Cerebellar cortex (tissue), 1 donor: Measurements from ENCODE around the gene GSG1L.
"Not testable (repeated sequence)": the region's sequence is repeated elsewhere in the genome, so short reads cannot be mapped to it uniquely, and the experiment has no call there.

ENCODE experiments used
- DNase-seq: peaks from one replicate; pipeline ENCODE4 v3.0.0-alpha.2; 2015; ENCODE audit warnings: low spot score

The GSG1L gene

DNA sequence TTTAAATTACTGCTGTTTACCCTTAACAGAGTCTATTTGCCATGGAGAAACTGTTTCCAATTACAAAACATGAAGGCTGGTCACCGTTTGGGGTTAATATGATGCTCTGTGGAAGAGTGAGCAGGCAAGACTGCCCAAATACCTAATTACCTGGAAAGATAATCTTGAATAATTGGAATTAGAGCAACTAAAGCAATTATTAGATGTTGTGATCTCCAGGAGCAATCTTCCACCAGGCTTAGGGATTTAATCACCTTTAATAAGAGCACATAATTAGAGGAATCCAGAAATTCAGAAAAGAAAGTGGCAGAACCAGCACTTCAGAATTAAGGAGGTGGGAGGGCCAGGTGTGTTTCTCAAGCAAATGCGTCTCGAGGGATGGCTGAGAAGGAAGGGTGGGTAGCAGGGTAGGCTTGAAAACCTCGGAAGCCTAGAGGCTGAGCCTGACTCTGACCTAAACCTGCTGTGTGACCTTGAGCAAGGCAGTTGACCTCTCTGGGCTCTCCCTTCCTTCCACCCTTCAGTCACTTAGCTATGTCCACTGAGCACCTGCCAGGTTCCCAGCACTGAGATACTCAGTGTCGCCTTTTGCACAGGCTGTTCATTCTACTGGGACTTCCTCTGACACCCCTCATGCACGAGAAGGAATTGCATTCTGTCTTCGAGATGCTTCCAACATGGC lies 113.2 kb downstream of the GSG1L start:
- no peak for DNase-seq

DNA sequence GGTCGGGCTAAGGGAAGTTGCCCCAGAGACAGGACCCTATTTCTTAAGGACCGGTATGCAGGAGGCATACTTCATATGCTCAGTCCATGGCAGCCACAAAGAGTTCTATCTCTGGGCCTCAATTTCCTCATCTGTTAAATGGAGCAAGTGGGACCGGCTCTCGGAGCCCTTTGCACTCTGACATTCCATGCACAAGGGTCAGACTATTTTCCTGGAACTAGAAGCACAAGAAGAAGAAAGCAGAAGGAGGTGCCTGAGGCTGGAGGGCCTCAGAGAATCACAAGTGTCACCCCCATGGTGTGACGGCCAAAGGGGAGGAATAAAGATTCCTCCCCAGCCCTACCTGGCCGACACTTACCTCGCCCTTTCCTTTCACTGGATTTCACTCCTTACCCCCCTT lies 115.8 kb downstream of the GSG1L start:
- no peak for DNase-seq

DNA sequence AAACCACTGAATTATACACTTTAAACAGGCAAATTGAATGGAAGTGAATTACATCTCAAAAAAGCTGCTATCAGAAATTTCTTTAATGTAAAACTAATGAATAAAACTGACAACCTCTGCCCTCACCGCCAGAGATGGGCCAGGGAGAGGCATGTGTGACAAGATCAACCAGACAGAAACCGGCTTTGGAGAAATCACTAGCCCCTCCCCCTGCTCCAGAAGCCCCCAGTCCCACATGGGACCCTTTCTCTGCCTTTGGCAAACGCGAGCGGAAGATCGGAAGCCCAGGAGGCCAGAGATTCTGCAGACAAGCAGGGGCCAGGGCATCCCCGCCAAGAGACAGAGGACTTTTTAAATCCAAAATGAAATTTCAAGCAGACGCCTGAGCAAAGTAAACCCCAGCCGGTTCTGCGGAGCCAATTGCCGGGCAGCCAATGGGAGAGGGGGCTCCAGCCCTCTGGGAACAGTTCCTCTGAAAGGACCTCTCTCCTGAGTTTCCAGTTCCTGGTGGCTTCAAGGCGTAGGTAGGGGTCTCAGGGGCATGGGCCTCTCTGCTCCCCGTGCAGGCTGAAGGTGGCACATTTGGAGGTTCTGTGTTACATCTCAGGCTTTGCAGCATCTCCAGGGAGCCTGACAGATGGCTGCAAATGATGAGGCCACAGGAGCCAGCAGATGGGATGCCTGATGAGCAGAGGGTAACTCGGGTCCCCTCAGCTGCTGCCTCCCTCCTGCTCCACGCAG lies 118.1 kb downstream of the GSG1L start:
- DNase-seq: peak; percentile 28

DNA sequence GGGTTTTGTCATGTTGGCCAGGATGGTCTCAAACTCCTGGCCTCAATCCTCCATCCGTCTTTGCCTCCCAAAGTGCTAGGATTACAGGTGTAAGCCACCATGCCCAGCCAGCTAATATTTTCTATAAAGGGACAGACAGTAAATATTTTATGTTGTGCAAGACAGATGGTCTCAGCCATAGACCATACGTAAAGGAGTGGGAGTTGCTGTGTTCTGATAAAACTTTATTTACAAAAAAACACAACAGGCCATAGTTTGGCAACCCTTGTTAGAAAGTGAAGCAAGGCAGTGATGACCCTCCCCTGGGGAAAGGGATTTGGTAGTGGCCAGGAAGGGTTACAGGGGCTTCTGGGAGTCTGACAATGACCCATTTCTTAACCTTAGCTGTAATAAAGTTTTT lies 119.7 kb downstream of the GSG1L start:
- DNase-seq: no peak

DNA sequence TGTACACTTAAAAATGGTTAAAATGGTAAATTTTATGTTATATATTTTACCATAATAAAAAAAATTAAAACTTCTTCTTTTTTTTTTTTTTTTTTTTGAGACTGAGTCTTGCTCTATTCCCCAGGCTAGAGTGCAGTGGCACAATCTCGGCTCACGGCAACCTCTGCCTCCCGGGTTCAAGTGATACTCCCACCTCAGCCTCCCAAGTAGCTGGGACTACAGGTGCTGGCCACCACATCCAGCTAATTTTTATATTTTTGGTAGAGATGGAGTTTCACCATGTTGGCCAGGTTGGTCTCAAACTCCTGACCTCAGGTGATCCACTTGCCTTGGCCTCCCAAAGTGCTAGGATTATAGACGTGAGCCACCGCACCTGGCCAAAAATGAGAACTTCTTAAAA lies 121.4 kb downstream of the GSG1L start:
- DNase-seq: not testable (repeated sequence)

DNA sequence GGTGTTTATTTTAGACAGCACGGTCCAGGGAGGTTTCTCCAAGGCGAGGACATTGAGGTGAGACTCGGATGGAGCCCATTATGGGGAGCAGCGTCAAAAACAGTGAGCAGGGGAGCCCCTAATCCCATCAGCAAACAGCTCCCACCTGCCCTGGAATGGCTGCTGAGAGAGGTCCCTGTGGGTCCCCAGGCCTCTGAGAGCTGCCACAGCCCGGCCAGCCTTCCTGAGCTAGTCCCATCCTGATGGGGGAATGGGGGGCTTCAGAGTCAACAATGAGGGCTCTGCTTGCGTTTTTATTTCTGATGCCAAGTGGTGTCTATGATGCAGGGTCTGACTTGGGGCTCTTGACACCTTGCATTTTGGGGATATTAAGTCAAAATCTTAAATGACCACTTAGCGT lies 128.4 kb downstream of the GSG1L start:
- DNase-seq: no peak

DNA sequence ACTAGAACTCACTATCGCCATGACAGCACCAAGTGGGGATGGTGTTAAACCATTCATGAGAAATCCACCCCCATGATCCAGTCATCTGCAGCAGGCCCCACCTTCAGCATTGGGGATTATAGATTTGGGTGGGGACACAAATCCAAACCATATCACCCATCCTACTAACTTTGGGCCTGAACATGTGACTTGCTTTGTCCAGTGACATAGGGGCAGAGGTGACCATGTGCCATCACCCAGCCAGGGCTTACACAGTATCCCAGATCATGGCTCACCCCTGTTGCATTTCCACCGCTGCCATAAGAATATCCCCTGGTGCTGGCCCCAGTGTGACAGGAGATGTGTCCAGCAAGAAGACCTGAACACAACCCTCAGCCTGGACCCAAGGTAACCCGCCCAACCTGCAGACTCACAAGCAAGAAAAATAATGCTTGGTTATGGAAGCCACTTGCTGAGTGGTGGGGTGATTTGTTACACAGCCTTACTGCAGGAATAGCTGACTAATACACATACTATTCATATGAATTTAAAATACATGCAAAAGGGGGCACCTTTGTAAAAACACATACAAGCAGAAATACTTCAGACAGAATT lies 130.9 kb downstream of the GSG1L start:
- DNase-seq: no peak

DNA sequence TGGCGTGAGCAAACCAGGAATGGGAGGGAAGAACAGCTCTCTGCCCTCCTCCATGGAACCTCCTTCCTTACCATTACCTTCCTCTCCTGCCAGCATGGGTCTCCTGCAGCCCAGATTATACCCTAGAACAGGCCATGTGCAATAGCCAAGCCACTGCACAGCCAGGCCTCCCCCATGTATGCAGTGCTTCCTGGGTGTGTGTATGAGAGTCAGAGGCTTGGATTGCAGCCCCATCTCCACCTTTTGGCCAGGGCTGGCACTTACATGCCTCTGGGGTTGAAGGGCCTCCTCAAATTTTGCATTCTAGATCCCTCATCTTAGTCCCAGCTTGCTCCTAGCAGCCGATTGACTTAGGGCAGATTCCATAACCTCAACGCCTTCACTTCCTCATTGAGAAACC lies 133.7 kb downstream of the GSG1L start:
- DNase-seq: no peak

DNA sequence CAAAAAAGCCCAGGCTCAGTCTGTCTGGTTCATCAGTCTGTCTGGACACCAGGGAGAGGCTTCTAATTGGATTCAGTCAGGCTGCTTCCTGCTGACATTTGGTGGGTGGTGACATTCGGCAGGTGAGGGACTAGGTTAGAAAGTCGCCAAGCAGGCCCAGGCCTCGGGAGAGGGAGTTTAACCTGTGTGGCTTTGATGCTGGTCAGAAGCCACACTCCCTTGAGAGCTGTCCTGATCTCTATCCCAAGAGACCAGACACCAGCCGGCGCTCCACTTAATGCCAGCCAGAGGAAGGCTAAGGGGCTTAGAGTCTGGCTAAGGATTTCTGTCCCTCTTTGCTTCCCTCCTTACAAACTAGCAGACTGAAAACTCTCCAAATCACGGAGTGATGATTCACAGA lies 135.0 kb downstream of the GSG1L start:
- DNase-seq: no peak

DNA sequence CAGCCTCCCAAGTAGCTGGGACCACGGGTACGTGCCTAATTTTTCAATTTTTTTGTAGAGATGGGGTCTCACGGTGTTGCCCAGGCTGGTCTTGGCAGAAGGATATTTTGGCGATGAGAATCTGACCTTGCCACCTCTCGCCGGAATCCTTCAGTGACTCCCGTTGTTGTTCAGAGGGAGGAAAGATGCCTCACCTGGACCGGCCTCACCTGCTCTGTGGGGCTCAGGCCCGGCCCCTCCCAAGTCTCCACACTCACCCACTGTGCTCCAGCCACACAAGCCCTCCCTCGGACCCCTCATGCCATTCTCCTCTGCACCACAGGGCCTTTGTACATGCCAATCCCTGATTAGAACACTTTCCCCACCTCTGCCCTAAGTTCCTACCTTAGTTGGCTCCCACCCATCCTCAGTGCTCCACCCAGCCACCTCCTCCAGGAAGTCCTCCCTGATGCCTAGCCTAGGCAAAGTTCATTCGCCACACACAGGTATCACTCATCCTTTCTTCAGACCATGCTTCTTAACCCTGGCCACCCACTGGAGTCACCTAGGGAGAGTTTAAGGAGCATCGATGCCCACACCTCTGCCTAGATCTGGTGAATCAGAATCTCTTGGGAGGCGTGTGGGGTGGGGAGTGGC lies 136.1 kb downstream of the GSG1L start:
- no peak for DNase-seq

DNA sequence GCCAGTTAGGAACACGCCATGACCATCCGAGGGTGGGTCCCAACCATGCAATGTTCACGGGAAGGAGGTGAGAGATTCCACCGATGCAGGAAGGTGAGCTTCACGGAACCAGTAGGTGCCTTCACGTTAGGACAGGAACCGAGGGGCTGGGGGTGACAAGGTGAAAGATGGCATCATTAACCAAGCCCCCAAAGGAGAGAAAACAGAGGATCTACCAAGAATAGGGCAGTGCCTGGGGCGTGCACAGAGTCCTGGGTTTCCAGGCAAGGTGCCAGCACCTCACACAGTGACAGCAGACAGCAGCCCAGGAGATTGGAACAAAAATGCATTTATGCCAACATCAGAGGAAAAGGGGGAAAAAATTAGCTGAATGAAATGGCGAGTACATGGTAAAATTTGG lies 137.9 kb downstream of the GSG1L start:
- DNase-seq: peak; percentile 11

DNA sequence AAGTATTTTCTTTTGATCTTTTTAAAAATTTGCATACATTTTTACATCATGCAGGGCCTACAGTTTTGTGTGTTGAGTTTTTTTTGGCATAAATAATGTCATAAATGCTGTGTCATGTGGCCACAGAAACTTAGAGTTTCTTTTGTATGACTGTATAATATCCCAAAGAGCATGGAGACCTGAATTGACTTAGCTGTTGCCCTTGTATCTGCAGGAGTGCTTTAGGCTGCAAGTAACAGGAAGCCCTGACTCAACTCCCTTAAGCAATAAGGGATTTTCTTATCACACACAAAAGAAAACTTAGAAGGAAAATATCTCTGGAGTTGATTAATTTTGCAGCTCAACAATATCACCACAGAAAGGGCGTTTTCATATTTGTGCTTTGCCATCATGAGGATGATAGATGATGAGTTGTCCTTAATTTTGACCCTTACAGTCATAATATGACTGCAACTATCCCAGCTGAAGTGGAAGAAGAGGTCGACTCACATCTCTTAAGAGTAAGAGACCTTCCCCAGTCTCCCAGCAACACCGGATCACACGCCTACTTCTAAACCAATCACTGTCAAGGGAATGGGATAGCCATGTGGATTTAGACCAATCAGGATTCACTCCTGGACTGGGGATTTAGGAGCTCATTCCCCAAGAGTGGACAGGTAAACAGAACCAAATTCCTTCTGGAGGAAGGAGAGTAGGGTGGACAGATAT lies 138.9 kb downstream of the GSG1L start:
- DNase-seq: peak; percentile 9

DNA sequence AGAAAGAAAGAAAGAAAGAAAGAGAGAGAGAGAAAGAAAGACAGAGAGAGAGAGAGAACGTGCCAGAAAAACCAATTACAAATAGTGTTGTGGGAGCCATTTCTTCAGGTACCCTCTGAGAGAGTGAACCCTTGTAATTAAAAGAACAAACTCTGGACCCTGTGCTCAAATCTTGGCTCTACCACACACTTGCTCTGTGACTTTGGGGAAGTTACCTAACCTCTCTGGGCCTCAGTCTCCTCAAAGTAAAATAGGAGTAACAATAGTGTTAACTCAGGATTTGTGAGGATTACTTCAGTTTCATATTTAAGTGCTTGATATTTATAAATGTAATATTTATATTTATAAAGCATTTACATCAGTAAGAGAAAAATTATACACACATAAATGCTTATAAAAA lies 139.8 kb downstream of the GSG1L start:
- no peak for DNase-seq

DNA sequence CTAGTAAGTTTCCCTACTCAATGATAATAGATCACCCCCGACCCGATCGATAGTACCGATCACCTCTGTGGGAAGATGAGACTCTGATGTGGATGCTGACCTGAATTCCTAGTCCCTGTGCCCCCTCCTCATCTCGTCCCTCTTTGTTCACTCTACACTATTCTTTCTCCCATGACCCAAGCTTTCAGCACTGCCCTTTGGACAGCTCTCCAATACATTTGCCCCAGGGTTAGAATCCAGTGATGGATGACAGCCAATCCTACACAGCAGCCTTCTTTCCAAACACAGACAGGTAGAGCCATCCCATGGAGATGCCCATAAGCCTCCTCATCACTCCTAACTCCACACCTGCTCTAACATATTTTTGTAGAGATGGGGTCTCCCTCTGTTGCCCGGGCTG lies 141.1 kb downstream of the GSG1L start:
- DNase-seq: no peak

DNA sequence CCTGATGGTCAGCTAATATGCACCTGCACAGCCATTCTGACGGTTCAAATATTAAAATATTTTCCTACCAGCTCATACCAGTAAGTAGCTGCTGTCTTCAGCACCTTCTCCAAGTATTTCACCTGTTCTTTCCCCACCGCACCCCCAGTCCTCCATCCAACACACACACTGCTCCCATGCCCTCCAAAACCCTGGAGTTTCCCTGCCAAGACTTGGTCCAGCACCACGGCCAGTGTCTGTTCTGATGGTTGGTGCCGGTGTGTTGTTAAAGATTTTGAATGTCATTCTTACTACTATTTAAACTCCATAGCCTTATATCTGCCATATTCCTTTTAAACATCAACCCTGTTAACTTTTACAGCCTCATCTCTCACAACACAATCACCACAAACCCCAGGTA lies 142.4 kb downstream of the GSG1L start:
- no peak for DNase-seq

DNA sequence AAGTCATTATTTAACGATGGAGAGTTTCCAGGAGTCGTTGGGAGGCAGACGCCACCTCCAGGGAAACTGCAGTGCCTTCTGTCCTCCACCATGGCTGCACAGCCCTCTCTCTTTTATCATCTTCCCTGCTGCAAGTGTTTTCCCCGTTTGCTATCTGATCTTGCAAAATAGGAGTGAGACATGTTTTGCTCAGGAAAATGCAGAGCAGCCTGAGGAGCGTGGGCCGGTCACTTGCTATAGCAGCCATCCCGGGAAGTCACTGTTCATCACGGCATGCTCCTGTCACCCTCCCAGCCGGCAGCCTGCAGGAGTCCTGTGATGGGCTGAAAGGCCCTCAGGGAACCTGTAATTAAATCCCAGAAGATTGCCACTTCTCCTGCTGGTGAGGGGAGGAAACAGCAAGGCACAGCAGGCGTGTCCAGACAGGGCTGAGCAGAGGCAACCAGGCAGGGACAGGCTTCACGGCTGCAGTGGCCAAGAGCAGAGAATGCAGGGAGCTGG lies 143.1 kb downstream of the GSG1L start:
- DNase-seq: peak; percentile 52

DNA sequence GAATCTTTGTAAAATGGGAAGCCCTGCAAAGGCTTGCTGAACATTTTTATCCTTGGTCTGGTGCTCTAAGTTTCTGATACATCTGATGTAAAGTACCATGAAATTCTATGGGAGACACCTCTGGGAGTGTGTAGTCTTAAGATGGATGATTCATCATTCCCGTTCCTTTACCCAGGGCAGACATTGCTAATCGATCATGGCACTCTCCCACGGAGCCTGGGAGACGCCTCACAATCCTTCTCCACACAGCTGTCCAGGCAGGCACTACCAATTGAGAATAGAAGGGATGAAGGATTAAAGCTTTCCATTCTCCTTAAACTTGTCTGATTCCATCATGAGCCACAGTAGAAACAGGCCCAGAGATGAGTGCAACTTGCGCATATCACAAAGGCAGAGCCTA lies 144.8 kb downstream of the GSG1L start:
- DNase-seq: no peak

DNA sequence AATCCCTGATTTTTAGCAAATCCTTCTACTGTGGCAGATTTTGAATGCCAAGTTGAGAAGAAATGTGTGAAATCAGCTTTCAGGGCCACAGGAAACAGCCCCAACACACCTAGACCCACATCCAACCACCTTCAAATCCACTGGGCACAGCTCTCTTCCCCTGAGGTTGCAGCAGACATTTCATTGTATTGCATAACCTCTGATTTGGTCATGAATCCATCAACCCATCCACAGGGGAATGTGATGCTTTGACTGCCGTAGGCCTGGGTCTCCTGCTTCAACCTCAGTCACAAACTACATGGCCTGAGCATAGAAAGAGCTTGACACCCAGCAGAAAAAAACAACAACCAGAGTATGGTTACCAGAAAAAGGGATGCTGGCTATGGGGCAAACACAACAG lies 145.6 kb downstream of the GSG1L start:
- DNase-seq: no peak

DNA sequence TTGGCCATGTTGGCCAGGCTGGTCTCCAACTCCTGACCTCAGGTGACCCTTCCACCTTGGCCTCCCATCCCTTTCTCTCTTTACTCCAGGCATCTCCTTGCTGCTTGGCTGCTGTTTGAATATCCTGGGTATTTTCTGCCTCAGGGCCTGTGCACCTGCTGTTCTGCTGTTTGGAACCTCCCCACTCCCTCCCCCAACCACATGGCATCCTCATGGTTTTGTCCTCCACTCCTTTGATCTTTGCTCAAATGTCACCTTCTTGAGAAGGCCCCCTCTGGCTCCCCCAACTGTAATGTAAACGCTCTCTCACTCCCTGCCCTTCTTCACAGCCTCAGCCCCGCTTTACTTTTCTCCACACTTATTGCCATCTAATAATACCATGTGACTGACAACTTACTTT lies 152.0 kb downstream of the GSG1L start:
- no peak for DNase-seq

DNA sequence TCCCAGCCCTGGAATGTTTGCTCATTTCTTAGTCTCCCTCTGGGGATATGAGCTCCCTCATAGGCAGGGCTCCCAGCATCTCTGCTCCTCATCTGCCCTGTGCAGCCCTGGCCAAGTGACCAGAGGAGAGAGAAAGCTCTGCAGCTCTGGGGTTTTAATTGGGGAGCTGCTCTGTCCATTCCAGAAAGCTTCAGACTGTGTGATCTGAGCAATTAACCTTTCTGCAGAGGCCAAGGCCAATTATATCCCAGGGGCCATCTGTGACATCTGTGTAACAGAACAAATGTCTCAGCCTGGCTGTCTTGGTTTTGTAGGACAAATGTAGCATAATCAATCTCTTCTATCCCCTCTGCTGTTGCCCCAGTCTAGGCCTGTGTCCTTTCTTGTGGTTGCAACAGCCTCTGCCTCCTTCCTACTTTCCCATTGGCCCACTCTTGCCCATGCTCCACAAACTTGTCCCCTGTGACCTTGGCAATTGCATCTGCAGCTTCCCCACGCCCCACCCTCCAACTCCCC lies 156.0 kb downstream of the GSG1L start:
- DNase-seq: peak; percentile 3

DNA sequence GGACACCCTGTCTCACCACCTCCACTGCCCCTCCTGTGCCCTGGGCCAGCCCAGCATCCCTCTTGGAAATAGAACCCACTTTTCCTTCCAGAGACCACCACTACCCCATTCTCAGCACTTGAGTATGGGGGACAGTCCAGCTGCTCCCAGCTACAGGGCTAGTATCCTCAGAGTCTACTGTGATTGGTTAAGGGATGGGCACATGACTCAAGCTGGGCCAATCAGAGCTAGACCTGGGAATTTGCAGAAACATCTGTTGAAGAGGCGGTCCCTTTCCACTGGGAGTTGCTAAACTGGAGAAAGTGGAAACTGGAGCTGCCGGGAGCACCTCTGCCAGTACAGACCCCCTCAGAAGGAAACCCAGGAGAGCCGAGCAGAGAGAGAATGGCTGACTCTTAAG lies 156.6 kb downstream of the GSG1L start:
- DNase-seq: no peak

DNA sequence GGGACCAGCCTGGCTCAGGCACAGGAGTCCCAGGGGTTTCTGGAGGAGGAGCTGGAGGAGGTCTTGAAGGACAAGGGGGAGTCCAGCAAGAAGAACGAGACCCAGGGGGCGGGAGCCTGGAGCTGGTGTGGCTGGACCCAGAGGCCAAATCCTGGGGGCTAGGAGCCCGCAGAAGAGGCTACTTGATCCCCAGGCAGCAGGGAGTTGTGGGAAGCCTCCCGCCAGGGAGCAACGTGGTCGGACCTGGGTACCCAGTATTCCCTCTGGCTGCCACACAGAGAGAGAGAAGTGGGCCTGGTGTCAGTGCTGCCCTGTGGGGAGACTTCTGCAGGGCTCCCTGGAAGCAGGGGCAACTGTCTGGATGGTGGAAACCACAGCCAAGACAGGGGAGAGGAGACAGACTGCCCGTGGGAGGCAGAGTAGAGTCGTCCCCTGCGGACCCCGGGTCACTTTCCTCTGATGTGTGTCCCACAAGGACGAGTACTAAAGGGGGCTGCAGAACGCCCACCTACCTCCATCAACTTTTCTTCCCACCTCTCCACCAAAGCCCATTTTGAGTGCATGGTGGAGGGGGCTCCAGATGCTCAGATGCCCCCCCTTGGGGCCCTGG lies 160.4 kb downstream of the GSG1L start:
- DNase-seq: no peak
